Measurements from ENCODE around the gene GSG1L. TPM values are rescaled to one million over a fixed set of nuclear protein-coding genes. Genes with fewer than 3 reads are reported as not detected.

Gene GSG1L
- total RNA-seq: not detected

DNA sequence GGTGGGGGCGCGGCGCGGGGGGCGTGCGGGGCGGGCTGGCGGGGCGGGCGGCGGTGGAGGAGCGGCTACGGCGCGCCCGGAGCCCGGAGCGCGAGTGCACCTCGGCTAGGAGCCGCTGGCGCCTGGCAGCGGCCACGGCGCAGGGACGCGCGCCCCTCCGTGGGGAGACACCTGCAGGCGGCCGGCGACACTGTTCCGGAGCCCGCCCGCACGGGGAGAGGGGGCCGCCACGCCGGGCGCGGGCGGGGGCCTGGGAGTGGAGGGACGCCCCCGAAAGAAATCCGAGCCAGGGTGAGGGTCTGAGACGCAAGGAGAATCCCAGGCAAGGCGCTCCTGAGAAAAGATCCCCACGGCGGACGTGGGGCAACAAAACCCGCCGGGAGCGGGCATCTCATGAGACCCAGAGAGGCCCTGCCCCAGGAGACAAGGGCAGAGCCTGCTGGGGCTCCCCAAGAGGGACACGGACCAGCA, at the start of gene GSG1L:
Gene GSG1L, minus strand, starts transcription at position 124 of the 471 bp plus-strand sequence. CDS start 290 bp downstream, outside the sequence.
- H3K36me3 ChIP-seq: no peaks in the 10 kb centered on the region
- TF ChIP-seq, protein P1, sequence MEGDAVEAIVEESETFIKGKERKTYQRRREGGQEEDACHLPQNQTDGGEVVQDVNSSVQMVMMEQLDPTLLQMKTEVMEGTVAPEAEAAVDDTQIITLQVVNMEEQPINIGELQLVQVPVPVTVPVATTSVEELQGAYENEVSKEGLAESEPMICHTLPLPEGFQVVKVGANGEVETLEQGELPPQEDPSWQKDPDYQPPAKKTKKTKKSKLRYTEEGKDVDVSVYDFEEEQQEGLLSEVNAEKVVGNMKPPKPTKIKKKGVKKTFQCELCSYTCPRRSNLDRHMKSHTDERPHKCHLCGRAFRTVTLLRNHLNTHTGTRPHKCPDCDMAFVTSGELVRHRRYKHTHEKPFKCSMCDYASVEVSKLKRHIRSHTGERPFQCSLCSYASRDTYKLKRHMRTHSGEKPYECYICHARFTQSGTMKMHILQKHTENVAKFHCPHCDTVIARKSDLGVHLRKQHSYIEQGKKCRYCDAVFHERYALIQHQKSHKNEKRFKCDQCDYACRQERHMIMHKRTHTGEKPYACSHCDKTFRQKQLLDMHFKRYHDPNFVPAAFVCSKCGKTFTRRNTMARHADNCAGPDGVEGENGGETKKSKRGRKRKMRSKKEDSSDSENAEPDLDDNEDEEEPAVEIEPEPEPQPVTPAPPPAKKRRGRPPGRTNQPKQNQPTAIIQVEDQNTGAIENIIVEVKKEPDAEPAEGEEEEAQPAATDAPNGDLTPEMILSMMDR (IDR thresholded peaks at IDR 0.05): no peak
- no peak for TF ChIP-seq POLR2A (IDR thresholded peaks at IDR 0.05)
- no peak within 1 kb of the TSS for H3K27ac ChIP-seq
- no peak for DNase-seq
- peaks cover 0 to 12% (median 4%) of the 10 kb centered on the region in 4 donors for H3K4me1 ChIP-seq
- no peaks in the 10 kb centered on the region for H3K9me3 ChIP-seq
- peak within 1 kb of the TSS in 2 of 4 donors; percentile 21 to 32 for H3K4me3 ChIP-seq
- H3K27me3 ChIP-seq: peaks cover 0 to 17% of the 10 kb centered on the region in 2 donors

DNA sequence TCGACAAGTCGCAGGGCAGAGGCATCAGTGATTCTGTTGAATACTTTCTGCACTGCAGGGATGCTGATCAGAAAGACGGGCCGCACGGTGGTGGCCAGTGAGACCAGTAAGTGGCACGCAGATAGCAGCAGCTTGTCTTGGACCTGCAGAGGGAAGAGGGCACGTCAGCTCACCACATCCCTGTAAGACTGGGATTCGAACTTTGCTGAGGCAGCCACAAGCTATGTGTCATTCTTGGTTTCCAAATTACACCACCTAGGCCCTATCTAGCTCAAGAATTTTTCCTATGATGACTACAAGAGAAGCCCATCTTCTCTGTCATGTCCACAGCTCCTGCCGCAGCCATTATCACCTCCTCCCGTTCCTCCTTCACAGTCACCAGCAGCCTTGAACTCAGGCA, 49.4 kb upstream of the GSG1L start:
- TF ChIP-seq POLR2A (IDR thresholded peaks at IDR 0.05): no peak
- TF ChIP-seq, protein P1 (IDR thresholded peaks at IDR 0.05): no peak
- H3K36me3 ChIP-seq: peaks cover 0 to 83% (median 0%) of the 10 kb centered on the region in 3 donors

DNA sequence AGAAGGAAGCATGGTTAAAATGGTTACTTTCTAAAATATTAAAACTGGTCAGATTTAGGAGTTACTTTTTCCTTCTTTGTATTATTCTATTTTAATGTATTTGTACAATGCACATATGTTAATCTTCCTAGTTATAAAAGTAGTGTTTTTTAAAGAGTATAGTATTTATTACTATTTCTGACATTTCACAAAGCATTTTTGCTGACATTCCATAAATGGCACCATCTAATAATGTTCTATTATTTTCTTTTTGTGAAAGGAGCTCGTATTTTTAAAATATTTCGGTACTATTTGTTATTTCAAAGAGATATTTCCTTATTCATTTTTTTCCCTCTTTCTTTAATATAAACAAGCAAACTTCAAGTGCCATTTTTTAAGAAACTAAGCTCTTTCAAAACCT, 47.5 kb upstream of the GSG1L start:
- no peaks in the 10 kb centered on the region for H3K4me1 ChIP-seq
- peaks cover 0 to 92% (median 0%) of the 10 kb centered on the region in 3 donors for H3K36me3 ChIP-seq
- H3K27ac ChIP-seq: no peak overlapping the region
- H3K27me3 ChIP-seq: no peaks in the 10 kb centered on the region
- no peak overlapping the region for H3K4me3 ChIP-seq
- H3K9me3 ChIP-seq: no peaks in the 10 kb centered on the region
- no peak for TF ChIP-seq POLR2A (IDR thresholded peaks at IDR 0.05)
- TF ChIP-seq, protein P1 (IDR thresholded peaks at IDR 0.05): no peak
- no peak for DNase-seq

More for the DNA sequence above, 49.4 kb upstream of the GSG1L start:
- H3K4me1 ChIP-seq: no peaks in the 10 kb centered on the region
- H3K4me3 ChIP-seq: no peak overlapping the region
- H3K27me3 ChIP-seq: no peaks in the 10 kb centered on the region
- no peaks in the 10 kb centered on the region for H3K9me3 ChIP-seq
- no peak overlapping the region for H3K27ac ChIP-seq
- DNase-seq: no peak

DNA sequence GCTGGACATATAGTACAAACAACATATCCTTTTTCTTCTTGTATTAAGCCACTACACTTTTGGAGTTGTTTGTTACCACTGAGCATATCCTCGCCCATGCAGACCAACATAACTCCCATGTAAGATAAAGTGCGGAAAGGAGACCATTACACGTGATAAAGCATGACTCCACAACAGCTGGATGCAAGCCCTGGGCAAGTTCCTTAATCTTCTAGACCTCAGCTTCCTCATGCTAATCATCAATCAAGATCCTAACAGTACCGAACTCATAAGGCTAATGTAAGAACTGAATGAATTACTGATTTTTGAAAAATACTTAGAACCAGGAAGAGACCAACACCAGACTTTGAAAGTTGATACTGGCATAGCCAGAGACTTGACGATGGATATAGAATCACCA, 47.0 kb upstream of the GSG1L start:
- DNase-seq: no peak
- Histone ChIP-seq H3K36me3 (peaks cover 0 to 92% (median 0%) of the 10 kb centered on the region in 3 donors), H3K27me3 (no peaks in the 10 kb centered on the region), H3K4me1 (no peaks in the 10 kb centered on the region), H3K9me3 (no peaks in the 10 kb centered on the region), H3K4me3 (no peak overlapping the region), H3K27ac (no peak overlapping the region)
- TF ChIP-seq, protein P1 (IDR thresholded peaks at IDR 0.05): no peak
- TF ChIP-seq POLR2A (IDR thresholded peaks at IDR 0.05): no peak

DNA sequence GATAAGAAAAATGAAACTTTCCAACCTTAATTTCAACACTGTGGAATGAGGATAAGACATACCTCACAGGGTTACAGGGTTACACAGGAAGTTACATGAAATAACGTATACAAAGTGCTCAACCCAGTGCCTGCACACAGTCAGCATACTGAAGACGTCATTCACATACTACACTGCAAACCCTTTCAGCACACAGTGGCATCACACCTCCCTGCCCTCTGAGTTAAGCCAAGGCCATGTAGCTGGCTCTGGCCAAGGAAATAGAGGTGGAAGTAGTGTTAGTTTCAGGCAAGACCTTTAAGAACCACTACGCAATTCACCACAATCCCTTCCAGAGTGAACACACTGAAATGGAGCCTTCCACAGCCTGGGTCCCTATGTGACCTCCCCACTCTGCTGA, 46.6 kb upstream of the GSG1L start:
- no peak for TF ChIP-seq POLR2A (IDR thresholded peaks at IDR 0.05)
- TF ChIP-seq, protein P1 (IDR thresholded peaks at IDR 0.05): no peak
- Histone ChIP-seq H3K27me3 (no peaks in the 10 kb centered on the region), H3K9me3 (no peaks in the 10 kb centered on the region), H3K36me3 (peaks cover 0 to 92% (median 3%) of the 10 kb centered on the region in 3 donors), H3K4me1 (no peaks in the 10 kb centered on the region), H3K4me3 (no peak overlapping the region), H3K27ac (no peak overlapping the region)
- DNase-seq: peak in 1 of 3 donors; percentile 19
